NB4 (cell line): Measurements from ENCODE around the gene SNX32.

Experiments used
- DNase-seq: peaks from one replicate; pipeline ENCODE4 v3.0.0; 2010; ENCODE audit warnings: low read depth
- H3K4me3 ChIP-seq: one replicate; pipeline ENCODE4 v1.5.1; 2011; ENCODE audit warnings: mild to moderate bottlenecking, low read depth, low read length, moderate library complexity
- MYC ChIP-seq: IDR thresholded peaks from 2 replicates; pipeline ENCODE4 v1.6.1; 2011; ENCODE audit warnings: low read depth, low read length
- POLR2A ChIP-seq: IDR thresholded peaks from 2 replicates; pipeline ENCODE4 v1.6.1; 2011; ENCODE audit warnings: mild to moderate bottlenecking; ENCODE audit not compliant: insufficient read length; ENCODE audit errors: extremely low read depth
- TF ChIP-seq, protein P1 (sequence below): IDR thresholded peaks from one replicate; pipeline ENCODE4 v1.5.1; 2012; ENCODE audit warnings: low read depth, low read length
- TF ChIP-seq, protein P2 (sequence below): IDR thresholded peaks from 2 replicates; pipeline ENCODE4 v1.6.1; 2011; ENCODE audit warnings: low read depth, low read length

SNX32 gene

DNA sequence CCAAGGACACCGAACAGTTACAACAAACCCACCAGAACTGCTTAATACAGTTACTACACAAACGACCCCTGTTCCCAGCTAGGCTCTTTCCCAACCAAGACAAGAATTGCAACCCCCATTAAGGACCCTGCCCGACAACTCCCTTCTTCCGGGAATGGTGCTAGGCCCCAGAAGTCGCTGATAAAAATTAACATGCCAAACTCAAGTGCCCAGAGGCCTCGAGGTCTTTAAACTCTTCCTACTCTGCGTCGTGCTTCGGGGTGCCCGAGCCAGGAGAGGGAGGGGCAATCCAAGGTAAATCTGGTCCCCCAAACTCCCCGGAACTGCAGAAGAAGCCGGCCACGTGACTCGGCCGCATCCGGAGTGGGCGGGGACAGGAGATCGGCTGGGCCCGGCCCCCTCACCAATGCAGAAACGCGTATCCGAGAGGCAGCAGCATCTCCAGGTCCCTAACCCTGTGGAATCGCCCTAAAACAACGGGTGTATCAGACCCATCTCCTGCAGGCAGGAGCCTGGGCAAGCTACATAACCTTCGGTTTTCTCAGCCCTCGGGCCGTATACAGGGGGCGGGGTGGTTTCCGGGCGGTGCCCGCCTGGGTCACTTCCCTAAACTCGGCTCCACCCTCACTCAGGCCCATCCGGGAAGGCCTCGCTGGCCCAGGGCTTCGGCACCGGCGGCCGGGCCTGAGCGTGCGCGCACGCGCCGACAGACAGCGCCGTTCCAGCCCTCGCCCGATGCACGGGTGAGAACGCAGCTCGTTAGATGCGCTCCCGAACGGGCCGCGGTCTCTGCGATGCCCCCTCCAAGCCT lies 23.1 kb downstream of the SNX32 start:
- peak; percentile 90 for DNase-seq
- TF ChIP-seq POLR2A (peak; percentile 65), MYC (peak; percentile 6)
- TF ChIP-seq, protein P1, sequence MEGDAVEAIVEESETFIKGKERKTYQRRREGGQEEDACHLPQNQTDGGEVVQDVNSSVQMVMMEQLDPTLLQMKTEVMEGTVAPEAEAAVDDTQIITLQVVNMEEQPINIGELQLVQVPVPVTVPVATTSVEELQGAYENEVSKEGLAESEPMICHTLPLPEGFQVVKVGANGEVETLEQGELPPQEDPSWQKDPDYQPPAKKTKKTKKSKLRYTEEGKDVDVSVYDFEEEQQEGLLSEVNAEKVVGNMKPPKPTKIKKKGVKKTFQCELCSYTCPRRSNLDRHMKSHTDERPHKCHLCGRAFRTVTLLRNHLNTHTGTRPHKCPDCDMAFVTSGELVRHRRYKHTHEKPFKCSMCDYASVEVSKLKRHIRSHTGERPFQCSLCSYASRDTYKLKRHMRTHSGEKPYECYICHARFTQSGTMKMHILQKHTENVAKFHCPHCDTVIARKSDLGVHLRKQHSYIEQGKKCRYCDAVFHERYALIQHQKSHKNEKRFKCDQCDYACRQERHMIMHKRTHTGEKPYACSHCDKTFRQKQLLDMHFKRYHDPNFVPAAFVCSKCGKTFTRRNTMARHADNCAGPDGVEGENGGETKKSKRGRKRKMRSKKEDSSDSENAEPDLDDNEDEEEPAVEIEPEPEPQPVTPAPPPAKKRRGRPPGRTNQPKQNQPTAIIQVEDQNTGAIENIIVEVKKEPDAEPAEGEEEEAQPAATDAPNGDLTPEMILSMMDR: no peak
- TF ChIP-seq, protein P2, sequence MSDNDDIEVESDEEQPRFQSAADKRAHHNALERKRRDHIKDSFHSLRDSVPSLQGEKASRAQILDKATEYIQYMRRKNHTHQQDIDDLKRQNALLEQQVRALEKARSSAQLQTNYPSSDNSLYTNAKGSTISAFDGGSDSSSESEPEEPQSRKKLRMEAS: peak; percentile 92
- H3K4me3 ChIP-seq: peak overlapping the region; percentile 96

DNA sequence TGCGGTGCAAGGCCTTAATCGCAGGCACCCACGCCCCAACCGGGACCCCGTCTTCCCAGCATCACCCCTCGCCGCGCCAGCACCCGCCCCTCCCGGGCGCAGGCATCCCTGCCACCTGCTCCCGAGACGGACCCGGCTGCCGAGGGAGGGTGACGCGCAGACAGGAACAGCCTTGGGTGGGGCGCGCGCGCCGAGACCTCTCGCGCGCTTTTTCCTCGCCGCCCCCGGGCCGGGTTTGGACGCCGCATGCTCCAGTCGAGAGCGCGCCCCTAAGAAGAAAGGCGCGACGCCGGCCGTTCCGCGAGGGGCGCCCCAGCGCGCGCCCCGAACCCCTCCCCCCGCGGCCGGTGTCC lies 23.7 kb downstream of the SNX32 start:
- TF ChIP-seq MYC: no peak
- TF ChIP-seq, protein P2: no peak
- TF ChIP-seq POLR2A: no peak
- TF ChIP-seq, protein P1: no peak
- no peak for DNase-seq
- peak overlapping the region; percentile 96 for H3K4me3 ChIP-seq

DNA sequence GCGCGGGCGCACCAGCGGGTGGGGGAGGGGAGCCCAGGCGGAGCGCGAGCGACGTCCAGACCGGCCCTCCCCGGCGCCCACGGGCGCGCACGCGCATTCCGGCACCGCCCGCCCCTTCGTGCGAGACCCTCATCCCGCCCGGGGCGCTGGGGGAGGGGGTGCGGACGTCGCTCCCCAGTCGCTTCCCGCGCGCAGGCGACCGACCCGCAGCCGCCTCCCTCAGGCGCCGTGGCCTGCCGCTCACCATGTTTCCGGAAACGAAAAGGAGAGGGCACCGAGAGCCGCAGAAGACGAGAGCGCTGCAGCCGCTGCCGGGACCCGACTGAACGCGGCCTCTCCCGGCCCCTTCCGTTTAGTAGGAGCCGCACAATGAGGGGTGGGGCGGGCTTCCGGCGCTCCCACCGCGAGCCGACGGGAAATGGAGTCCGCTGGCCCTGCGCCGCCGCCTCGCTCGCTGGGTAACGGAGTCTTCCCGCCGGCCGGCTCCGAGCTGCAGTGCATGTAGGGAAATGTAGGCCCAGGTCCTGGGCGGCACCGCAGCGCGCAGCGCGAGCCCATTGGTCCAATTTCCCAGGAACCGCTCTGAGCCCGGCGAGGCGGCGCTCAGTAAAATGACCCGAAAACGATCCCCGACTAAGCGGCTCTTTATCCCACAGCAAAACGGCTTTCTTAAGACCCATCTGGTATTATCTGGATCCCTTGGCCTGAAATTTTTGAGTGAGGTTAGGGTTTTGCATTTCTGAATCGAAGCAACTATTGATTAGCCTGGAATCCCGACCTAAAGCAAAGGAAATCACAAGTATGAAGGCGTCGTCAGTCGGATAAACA lies 24.3 kb downstream of the SNX32 start, which contains the start of gene CFL1:
CFL1 (minus strand) TSS at position 328 of the 828 bp plus-strand sequence; CDS start at position 247, 81 bp downstream.
- peak within 1 kb of the TSS; percentile 96 for H3K4me3 ChIP-seq
- DNase-seq: peak; percentile 99
- TF ChIP-seq POLR2A (peak; percentile 99), MYC (peak; percentile 56; the same call in 1 of the 2 replicates)
- TF ChIP-seq, protein P2: peak; percentile 54; the same call in 1 of the 2 replicates
- TF ChIP-seq, protein P1: no peak

DNA sequence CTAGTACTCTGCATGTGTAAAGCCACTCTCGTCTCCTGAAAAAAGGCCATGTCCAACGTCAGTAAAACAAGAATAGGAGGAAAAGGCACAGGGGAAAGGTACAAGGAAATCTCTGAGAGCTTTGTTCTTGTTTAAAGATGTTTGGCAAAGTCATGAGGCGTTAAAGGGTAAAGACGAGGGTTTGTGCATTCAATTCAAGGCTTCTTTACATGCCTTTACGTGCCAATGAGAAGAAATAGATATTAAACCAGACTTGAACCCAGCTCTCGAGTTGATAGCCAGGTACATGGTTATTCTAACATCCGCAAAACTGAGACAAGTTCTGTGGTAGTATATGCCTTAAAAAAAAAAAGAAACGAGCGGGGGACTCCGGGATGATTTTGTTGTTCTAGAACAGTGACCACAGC lies 24.9 kb downstream of the SNX32 start:
- H3K4me3 ChIP-seq: peak overlapping the region; percentile 76
- no peak for DNase-seq
- TF ChIP-seq, protein P2: no peak
- TF ChIP-seq, protein P1: no peak

DNA sequence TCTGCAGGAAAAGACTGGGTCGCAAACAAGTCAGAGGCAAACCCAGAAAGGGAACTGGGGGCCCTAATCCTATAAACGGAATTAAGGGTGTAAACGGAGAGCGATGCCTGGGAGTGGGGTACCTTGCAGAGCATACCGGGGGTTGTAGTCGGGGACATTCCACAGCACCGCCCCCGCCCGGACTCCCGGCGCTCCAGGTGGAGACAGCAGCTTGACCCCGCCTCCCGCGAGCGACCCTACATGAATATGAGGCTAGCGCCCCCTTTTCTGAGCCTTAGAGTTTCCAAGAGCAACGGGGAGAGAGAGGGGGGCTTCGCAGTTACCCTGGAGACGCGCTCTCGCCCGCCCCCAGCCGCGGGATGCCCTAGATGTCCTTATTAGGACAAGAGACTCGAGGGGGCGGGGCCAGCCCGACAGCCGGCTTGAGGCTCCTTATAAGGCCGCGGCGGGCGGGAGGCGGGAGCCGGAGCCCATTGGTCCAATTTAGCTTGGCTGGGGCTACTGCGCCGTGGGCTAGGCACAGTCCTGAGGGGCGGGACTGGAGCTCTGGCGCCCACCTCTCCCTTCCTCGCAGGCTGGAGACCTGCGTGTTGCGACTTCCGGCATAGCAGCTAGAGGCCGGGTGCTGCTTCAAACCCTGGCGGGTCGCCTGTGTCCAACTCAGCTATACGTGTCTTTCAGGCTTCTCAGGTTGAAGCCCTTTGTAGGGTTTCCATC lies 25.5 kb downstream of the SNX32 start:
- DNase-seq: peak; percentile 100
- TF ChIP-seq, protein P1: no peak
- TF ChIP-seq MYC (peak; percentile 87), POLR2A (peak; percentile 98)
- TF ChIP-seq, protein P2: peak; percentile 73
- peak overlapping the region; percentile 86 for H3K4me3 ChIP-seq
